ENCODE measurements around the gene ARID1B. TPM values are rescaled to one million over a fixed set of nuclear protein-coding genes. Genes with fewer than 3 reads are reported as not detected.

ARID1B gene
- total and polyA plus RNA-seq, 9 donors, result 44.2 to 72.5 (median 63.5) TPM

GRCh38 chr6:156824142-156824541 is 47.0 kb downstream of the ARID1B start:
- H3K4me1 ChIP-seq (ENCODE audit: control insufficient read depth, insufficient read depth, low read length), result peaks cover 16% of the 10 kb centered on the region
- 89% methylated on average over 6 of the region's 8 CpGs for WGBS (ENCODE audit: insufficient coverage)
- no peak for DNase-seq
- no peaks in the 10 kb centered on the region for H3K9me3 ChIP-seq (replicated peaks; ENCODE audit: control insufficient read depth, low read depth, low read length)
- H3K27me3 ChIP-seq (ENCODE audit: control insufficient read depth, insufficient read depth, low read length), result no peaks in the 10 kb centered on the region
- no peak overlapping the region for H3K27ac ChIP-seq (ENCODE audit: low read length)
- H3K4me3 ChIP-seq (ENCODE audit: low read length), result no peak overlapping the region
- H3K36me3 ChIP-seq (ENCODE audit: control insufficient read depth, insufficient read depth, low read length), result peaks cover 4% of the 10 kb centered on the region

- WGBS (ENCODE audit: insufficient coverage), result 40% methylated on average over 1 of the region's 3 CpGs
- H3K4me1 ChIP-seq (ENCODE audit: control insufficient read depth, insufficient read depth, low read length), result peaks cover 16% of the 10 kb centered on the region
- H3K36me3 ChIP-seq (ENCODE audit: control insufficient read depth, insufficient read depth, low read length), result peaks cover 8% of the 10 kb centered on the region
- no peak overlapping the region for H3K27ac ChIP-seq (ENCODE audit: low read length)
- H3K9me3 ChIP-seq (replicated peaks; ENCODE audit: control insufficient read depth, low read depth, low read length), result no peaks in the 10 kb centered on the region
- H3K27me3 ChIP-seq (ENCODE audit: control insufficient read depth, insufficient read depth, low read length), result no peaks in the 10 kb centered on the region
- no peak for DNase-seq
- H3K4me3 ChIP-seq (ENCODE audit: low read length), result no peak overlapping the region
Measured at GRCh38 chr6:156825475-156825874, 48.3 kb downstream of the ARID1B start.

GRCh38 chr6:156826290-156826955 is 49.2 kb downstream of the ARID1B start:
- no peak for DNase-seq
- Histone ChIP-seq H3K27me3 (ENCODE audit: control insufficient read depth, insufficient read depth, low read length) (no peaks in the 10 kb centered on the region), H3K27ac (ENCODE audit: low read length) (no peak overlapping the region), H3K4me1 (ENCODE audit: control insufficient read depth, insufficient read depth, low read length) (peaks cover 15% of the 10 kb centered on the region), H3K36me3 (ENCODE audit: control insufficient read depth, insufficient read depth, low read length) (peaks cover 11% of the 10 kb centered on the region), H3K4me3 (ENCODE audit: low read length) (no peak overlapping the region), H3K9me3 (replicated peaks; ENCODE audit: control insufficient read depth, low read depth, low read length) (no peaks in the 10 kb centered on the region)
- 87% methylated on average over 6 of the region's 10 CpGs for WGBS (ENCODE audit: insufficient coverage)

- 59% methylated on average over 3 of the region's 4 CpGs for WGBS (ENCODE audit: insufficient coverage)
- no peak overlapping the region for H3K27ac ChIP-seq (ENCODE audit: low read length)
- peaks cover 13% of the 10 kb centered on the region for H3K4me1 ChIP-seq (ENCODE audit: control insufficient read depth, insufficient read depth, low read length)
- no peaks in the 10 kb centered on the region for H3K9me3 ChIP-seq (replicated peaks; ENCODE audit: control insufficient read depth, low read depth, low read length)
- no peaks in the 10 kb centered on the region for H3K27me3 ChIP-seq (ENCODE audit: control insufficient read depth, insufficient read depth, low read length)
- peaks cover 11% of the 10 kb centered on the region for H3K36me3 ChIP-seq (ENCODE audit: control insufficient read depth, insufficient read depth, low read length)
- DNase-seq, result no peak
- no peak overlapping the region for H3K4me3 ChIP-seq (ENCODE audit: low read length)
Measured at GRCh38 chr6:156827382-156827781, 50.2 kb downstream of the ARID1B start.

GRCh38 chr6:156828280-156828703 is 51.1 kb downstream of the ARID1B start:
- Histone ChIP-seq H3K4me3 (ENCODE audit: low read length) (no peak overlapping the region), H3K27me3 (ENCODE audit: control insufficient read depth, insufficient read depth, low read length) (no peaks in the 10 kb centered on the region), H3K4me1 (ENCODE audit: control insufficient read depth, insufficient read depth, low read length) (peaks cover 9% of the 10 kb centered on the region), H3K36me3 (ENCODE audit: control insufficient read depth, insufficient read depth, low read length) (peaks cover 11% of the 10 kb centered on the region), H3K9me3 (replicated peaks; ENCODE audit: control insufficient read depth, low read depth, low read length) (no peaks in the 10 kb centered on the region), H3K27ac (ENCODE audit: low read length) (no peak overlapping the region)
- no CpG with 5 or more reads among the region's 5 CpGs for WGBS (ENCODE audit: insufficient coverage)
- DNase-seq, result no peak

GRCh38 chr6:156830126-156830525 is 52.9 kb downstream of the ARID1B start:
- peaks cover 8% of the 10 kb centered on the region for H3K4me1 ChIP-seq (ENCODE audit: control insufficient read depth, insufficient read depth, low read length)
- H3K36me3 ChIP-seq (ENCODE audit: control insufficient read depth, insufficient read depth, low read length), result peaks cover 11% of the 10 kb centered on the region
- H3K27me3 ChIP-seq (ENCODE audit: control insufficient read depth, insufficient read depth, low read length), result no peaks in the 10 kb centered on the region
- DNase-seq, result no peak
- H3K9me3 ChIP-seq (replicated peaks; ENCODE audit: control insufficient read depth, low read depth, low read length), result no peaks in the 10 kb centered on the region
- no peak overlapping the region for H3K27ac ChIP-seq (ENCODE audit: low read length)
- 100% methylated on average over 3 of the region's 9 CpGs for WGBS (ENCODE audit: insufficient coverage)
- H3K4me3 ChIP-seq (ENCODE audit: low read length), result no peak overlapping the region

GRCh38 chr6:156832231-156832647 is 55.1 kb downstream of the ARID1B start:
- H3K36me3 ChIP-seq (ENCODE audit: control insufficient read depth, insufficient read depth, low read length), result peaks cover 9% of the 10 kb centered on the region
- peaks cover 6% of the 10 kb centered on the region for H3K4me1 ChIP-seq (ENCODE audit: control insufficient read depth, insufficient read depth, low read length)
- no peak overlapping the region for H3K4me3 ChIP-seq (ENCODE audit: low read length)
- H3K27ac ChIP-seq (ENCODE audit: low read length), result no peak overlapping the region
- peak; percentile 67 for DNase-seq
- WGBS (ENCODE audit: insufficient coverage), result no CpG with 5 or more reads among the region's 2 CpGs
- no peaks in the 10 kb centered on the region for H3K9me3 ChIP-seq (replicated peaks; ENCODE audit: control insufficient read depth, low read depth, low read length)
- H3K27me3 ChIP-seq (ENCODE audit: control insufficient read depth, insufficient read depth, low read length), result no peaks in the 10 kb centered on the region

- Histone ChIP-seq H3K27ac (ENCODE audit: low read length) (no peak overlapping the region), H3K4me1 (ENCODE audit: control insufficient read depth, insufficient read depth, low read length) (peaks cover 4% of the 10 kb centered on the region), H3K9me3 (replicated peaks; ENCODE audit: control insufficient read depth, low read depth, low read length) (no peaks in the 10 kb centered on the region), H3K36me3 (ENCODE audit: control insufficient read depth, insufficient read depth, low read length) (peaks cover 9% of the 10 kb centered on the region), H3K27me3 (ENCODE audit: control insufficient read depth, insufficient read depth, low read length) (no peaks in the 10 kb centered on the region), H3K4me3 (ENCODE audit: low read length) (no peak overlapping the region)
- no peak for DNase-seq
- WGBS (ENCODE audit: insufficient coverage), result no CpG with 5 or more reads among the region's 3 CpGs
Measured at GRCh38 chr6:156832669-156833068, 55.5 kb downstream of the ARID1B start.

GRCh38 chr6:156833755-156834154 is 56.6 kb downstream of the ARID1B start:
- no peaks in the 10 kb centered on the region for H3K27me3 ChIP-seq (ENCODE audit: control insufficient read depth, insufficient read depth, low read length)
- no CpG with 5 or more reads among the region's 1 CpG for WGBS (ENCODE audit: insufficient coverage)

GRCh38 chr6:156839129-156839528 is 62.0 kb downstream of the ARID1B start:
- Histone ChIP-seq H3K27me3 (ENCODE audit: control insufficient read depth, insufficient read depth, low read length) (no peaks in the 10 kb centered on the region), H3K36me3 (ENCODE audit: control insufficient read depth, insufficient read depth, low read length) (no peaks in the 10 kb centered on the region), H3K9me3 (replicated peaks; ENCODE audit: control insufficient read depth, low read depth, low read length) (no peaks in the 10 kb centered on the region), H3K4me1 (ENCODE audit: control insufficient read depth, insufficient read depth, low read length) (peaks cover 10% of the 10 kb centered on the region), H3K4me3 (ENCODE audit: low read length) (no peak overlapping the region), H3K27ac (ENCODE audit: low read length) (no peak overlapping the region)
- no CpG with 5 or more reads among the region's 2 CpGs for WGBS (ENCODE audit: insufficient coverage)
- DNase-seq, result no peak

More at GRCh38 chr6:156833755-156834154, 56.6 kb downstream of the ARID1B start:
- DNase-seq, result no peak
- Histone ChIP-seq H3K4me3 (ENCODE audit: low read length) (no peak overlapping the region), H3K9me3 (replicated peaks; ENCODE audit: control insufficient read depth, low read depth, low read length) (no peaks in the 10 kb centered on the region), H3K4me1 (ENCODE audit: control insufficient read depth, insufficient read depth, low read length) (no peaks in the 10 kb centered on the region), H3K27ac (ENCODE audit: low read length) (no peak overlapping the region), H3K36me3 (ENCODE audit: control insufficient read depth, insufficient read depth, low read length) (peaks cover 9% of the 10 kb centered on the region)
